ENCODE results near the gene HCRTR1.

Gene HCRTR1

DNA sequence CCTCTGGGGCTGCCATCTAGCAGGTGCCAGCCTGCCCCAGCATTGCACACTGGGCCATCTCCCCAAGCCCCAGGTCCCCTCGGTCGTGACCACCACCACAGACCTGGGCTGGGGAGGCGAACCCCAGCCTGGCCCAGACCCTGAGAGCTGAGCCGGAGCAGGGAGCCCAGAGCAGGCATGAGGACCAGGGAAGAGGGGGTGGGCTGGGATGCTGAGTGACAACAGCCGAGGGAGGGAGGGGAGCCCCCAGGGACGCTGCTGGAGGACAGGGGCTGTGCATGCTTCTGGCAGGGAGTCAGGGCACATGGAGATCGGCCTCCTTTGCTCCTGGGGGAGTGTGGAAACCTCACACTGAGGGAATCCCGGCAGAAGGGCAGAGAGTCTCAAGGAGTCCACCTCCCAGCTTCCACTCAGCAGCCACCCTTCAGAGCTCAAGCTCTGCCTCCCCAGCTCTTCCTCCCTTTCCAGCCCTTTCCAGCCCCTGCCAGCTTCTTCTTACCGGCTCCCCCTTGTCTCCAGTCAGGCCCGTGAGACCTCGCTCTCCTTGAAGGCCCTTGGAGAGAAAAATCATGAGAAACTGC, 50.9 kb downstream of the HCRTR1 start:
- Histone ChIP-seq H3K9ac (ENCODE audit: low read depth, low read length, poor library complexity) (no peak overlapping the region), H2BK5ac (ENCODE audit: low read length) (no peak overlapping the region), H3K4me1 (ENCODE audit: control insufficient read depth in 2 of 2, insufficient read depth in 1 of 2, low read depth in 1 of 2, low read length in 2 of 2) (peaks cover 0 to 3% of the 10 kb centered on the region in 2 donors), H2AFZ (ENCODE audit: low read length) (no peak overlapping the region), H3K4me3 (ENCODE audit: low read length in 2 of 2) (no peak overlapping the region), H2AK5ac (ENCODE audit: low read depth, low read length) (peak overlapping the region; percentile 34), H4K91ac (ENCODE audit: low read depth, low read length, poor library complexity) (no peak overlapping the region), H3K27ac (replicated peaks; ENCODE audit: low read length) (no peak overlapping the region), H3K18ac (ENCODE audit: low read length) (no peak overlapping the region), H3K14ac (ENCODE audit: low read length) (no peak overlapping the region), H4K8ac (ENCODE audit: low read depth, low read length) (no peak overlapping the region), H3K4ac (ENCODE audit: low read length) (no peak overlapping the region), H2BK120ac (ENCODE audit: low read depth, low read length) (no peak overlapping the region), H2BK15ac (ENCODE audit: low read length) (no peak overlapping the region), H3K23ac (ENCODE audit: low read depth, low read length, poor library complexity) (no peak overlapping the region), H3K36me3 (replicated peaks in 1 of 2; ENCODE audit: control insufficient read depth in 2 of 2, insufficient read depth in 2 of 2, low read length in 2 of 2) (no peaks in the 10 kb centered on the region), H3K79me1 (ENCODE audit: low read depth, low read length) (no peaks in the 10 kb centered on the region), H3K9me3 (replicated peaks in 1 of 2; ENCODE audit: control insufficient read depth in 2 of 2, insufficient read depth in 1 of 2, low read depth in 1 of 2, low read length in 2 of 2) (no peaks in the 10 kb centered on the region), H2BK12ac (ENCODE audit: low read length) (no peak overlapping the region), H3K4me2 (ENCODE audit: insufficient read depth, low read length, poor library complexity, severe bottlenecking) (no peak overlapping the region), H3K27me3 (ENCODE audit: control insufficient read depth in 3 of 3, insufficient read depth in 3 of 3, low read depth in 1 of 3, low read length in 3 of 3) (peaks cover 0 to 92% (median 0%) of the 10 kb centered on the region in 3 experiments)
- no CpG with 5 or more reads among the region's 11 CpGs for WGBS, 2 donors (ENCODE audit: extremely low coverage in 2 of 2, insufficient read length in 2 of 2, insufficient replicate concordance in 1 of 2)
- no peak for DNase-seq (ENCODE audit: low spot score)

DNA sequence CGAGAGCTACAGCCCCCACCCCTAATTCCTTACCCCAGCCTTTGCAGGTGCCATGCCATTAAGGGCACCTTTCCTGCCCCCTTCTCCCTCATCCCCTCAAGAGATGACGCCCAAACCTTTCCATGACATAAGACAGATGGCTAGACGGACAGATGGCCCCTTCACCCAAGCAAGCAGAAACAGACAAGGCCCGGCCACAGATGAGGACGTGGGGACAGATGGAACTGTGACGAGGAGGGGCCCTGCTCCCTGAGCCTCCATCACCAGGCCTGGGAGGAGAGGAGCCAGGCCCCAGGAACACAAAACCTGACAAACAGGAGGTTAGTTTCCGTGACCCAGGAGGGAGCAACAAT, 51.9 kb downstream of the HCRTR1 start:
- H2AFZ ChIP-seq (ENCODE audit: low read length), result no peak overlapping the region
- no peak overlapping the region for H2BK5ac ChIP-seq (ENCODE audit: low read length)
- WGBS, 2 donors (ENCODE audit: extremely low coverage in 2 of 2, insufficient read length in 2 of 2, insufficient replicate concordance in 1 of 2), result no CpG with 5 or more reads among the region's 7 CpGs
- peaks cover 0 to 99% (median 0%) of the 10 kb centered on the region in 3 experiments for H3K27me3 ChIP-seq (ENCODE audit: control insufficient read depth in 3 of 3, insufficient read depth in 3 of 3, low read depth in 1 of 3, low read length in 3 of 3)
- no peak overlapping the region for H2BK120ac ChIP-seq (ENCODE audit: low read depth, low read length)
- peaks cover 0 to 3% of the 10 kb centered on the region in 2 donors for H3K4me1 ChIP-seq (ENCODE audit: control insufficient read depth in 2 of 2, insufficient read depth in 1 of 2, low read depth in 1 of 2, low read length in 2 of 2)
- H3K14ac ChIP-seq (ENCODE audit: low read length), result no peak overlapping the region
- DNase-seq (ENCODE audit: low spot score), result no peak
- no peaks in the 10 kb centered on the region for H3K36me3 ChIP-seq (replicated peaks in 1 of 2; ENCODE audit: control insufficient read depth in 2 of 2, insufficient read depth in 2 of 2, low read length in 2 of 2)
- no peaks in the 10 kb centered on the region for H3K9me3 ChIP-seq (replicated peaks in 1 of 2; ENCODE audit: control insufficient read depth in 2 of 2, insufficient read depth in 1 of 2, low read depth in 1 of 2, low read length in 2 of 2)
- no peak overlapping the region for H2BK15ac ChIP-seq (ENCODE audit: low read length)
- no peak overlapping the region for H3K9ac ChIP-seq (ENCODE audit: low read depth, low read length, poor library complexity)
- H2BK12ac ChIP-seq (ENCODE audit: low read length), result peak overlapping the region; percentile 43
- H4K8ac ChIP-seq (ENCODE audit: low read depth, low read length), result no peak overlapping the region
- H3K23ac ChIP-seq (ENCODE audit: low read depth, low read length, poor library complexity), result no peak overlapping the region
- no peak overlapping the region for H2AK5ac ChIP-seq (ENCODE audit: low read depth, low read length)
- no peak overlapping the region for H4K91ac ChIP-seq (ENCODE audit: low read depth, low read length, poor library complexity)
- no peaks in the 10 kb centered on the region for H3K79me1 ChIP-seq (ENCODE audit: low read depth, low read length)
- no peak overlapping the region for H3K4me2 ChIP-seq (ENCODE audit: insufficient read depth, low read length, poor library complexity, severe bottlenecking)
- no peak overlapping the region for H3K4me3 ChIP-seq (ENCODE audit: low read length in 2 of 2)
- H3K18ac ChIP-seq (ENCODE audit: low read length), result no peak overlapping the region
- no peak overlapping the region for H3K27ac ChIP-seq (replicated peaks; ENCODE audit: low read length)
- H3K4ac ChIP-seq (ENCODE audit: low read length), result no peak overlapping the region

DNA sequence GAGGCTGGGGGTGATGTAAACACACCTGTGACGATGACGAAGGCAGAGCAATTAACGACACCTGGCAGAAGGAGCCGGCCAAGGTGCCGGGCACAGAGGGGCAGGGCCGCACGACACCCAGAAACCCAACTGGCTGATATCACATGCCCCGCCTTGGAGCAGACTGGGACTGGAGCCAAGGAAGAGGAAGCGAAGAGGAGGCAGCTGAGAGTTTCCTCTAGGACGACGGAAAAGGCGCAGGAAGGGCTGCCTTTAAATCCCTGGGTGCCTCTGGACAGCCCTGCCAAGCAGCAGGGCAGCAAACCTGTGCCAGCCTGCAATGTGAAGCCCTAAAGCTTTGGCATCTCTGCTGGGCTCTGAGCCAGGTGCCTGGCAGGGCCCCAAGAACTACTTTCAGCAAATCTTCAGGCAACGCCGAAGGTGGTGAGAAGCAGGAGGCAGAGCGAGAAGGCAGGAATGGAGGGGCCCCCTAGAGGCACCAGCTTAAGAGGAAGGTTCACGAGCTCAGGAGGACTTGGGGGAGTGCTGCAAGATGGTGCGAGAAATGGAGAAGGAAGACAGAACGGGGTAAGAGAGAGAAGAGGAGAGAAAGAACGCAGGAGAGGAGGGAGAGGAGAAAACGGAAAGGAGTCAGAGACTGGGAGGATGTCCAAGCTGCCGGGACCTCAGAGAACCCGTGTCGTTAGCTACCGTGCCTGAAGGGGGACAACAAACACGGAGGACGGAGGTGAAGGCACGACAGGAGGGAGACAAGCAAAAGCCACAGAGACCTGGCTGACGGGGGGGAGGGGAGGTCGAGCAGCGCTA, 52.5 kb downstream of the HCRTR1 start:
- Histone ChIP-seq H3K4me1 (ENCODE audit: control insufficient read depth in 2 of 2, insufficient read depth in 1 of 2, low read depth in 1 of 2, low read length in 2 of 2) (peaks cover 0 to 3% of the 10 kb centered on the region in 2 donors), H3K27me3 (ENCODE audit: control insufficient read depth in 3 of 3, insufficient read depth in 3 of 3, low read depth in 1 of 3, low read length in 3 of 3) (peaks cover 0 to 99% (median 0%) of the 10 kb centered on the region in 3 experiments), H3K23ac (ENCODE audit: low read depth, low read length, poor library complexity) (peak overlapping the region; percentile 11), H3K18ac (ENCODE audit: low read length) (peak overlapping the region; percentile 75), H3K9me3 (replicated peaks in 1 of 2; ENCODE audit: control insufficient read depth in 2 of 2, insufficient read depth in 1 of 2, low read depth in 1 of 2, low read length in 2 of 2) (no peaks in the 10 kb centered on the region), H3K4me3 (ENCODE audit: low read length in 2 of 2) (no peak overlapping the region), H2AFZ (ENCODE audit: low read length) (no peak overlapping the region), H3K4me2 (ENCODE audit: insufficient read depth, low read length, poor library complexity, severe bottlenecking) (no peak overlapping the region), H2BK120ac (ENCODE audit: low read depth, low read length) (no peak overlapping the region), H3K4ac (ENCODE audit: low read length) (no peak overlapping the region), H3K79me1 (ENCODE audit: low read depth, low read length) (no peaks in the 10 kb centered on the region), H2BK5ac (ENCODE audit: low read length) (no peak overlapping the region), H3K36me3 (replicated peaks in 1 of 2; ENCODE audit: control insufficient read depth in 2 of 2, insufficient read depth in 2 of 2, low read length in 2 of 2) (no peaks in the 10 kb centered on the region), H2BK15ac (ENCODE audit: low read length) (peak overlapping the region; percentile 10), H4K91ac (ENCODE audit: low read depth, low read length, poor library complexity) (peak overlapping the region; percentile 10), H4K8ac (ENCODE audit: low read depth, low read length) (no peak overlapping the region), H3K14ac (ENCODE audit: low read length) (no peak overlapping the region), H2AK5ac (ENCODE audit: low read depth, low read length) (no peak overlapping the region), H3K27ac (replicated peaks; ENCODE audit: low read length) (no peak overlapping the region), H2BK12ac (ENCODE audit: low read length) (no peak overlapping the region), H3K9ac (ENCODE audit: low read depth, low read length, poor library complexity) (no peak overlapping the region)
- DNase-seq (ENCODE audit: low spot score), result no peak
- no CpG with 5 or more reads among the region's 30 CpGs for WGBS, 2 donors (ENCODE audit: extremely low coverage in 2 of 2, insufficient read length in 2 of 2, insufficient replicate concordance in 1 of 2)

DNA sequence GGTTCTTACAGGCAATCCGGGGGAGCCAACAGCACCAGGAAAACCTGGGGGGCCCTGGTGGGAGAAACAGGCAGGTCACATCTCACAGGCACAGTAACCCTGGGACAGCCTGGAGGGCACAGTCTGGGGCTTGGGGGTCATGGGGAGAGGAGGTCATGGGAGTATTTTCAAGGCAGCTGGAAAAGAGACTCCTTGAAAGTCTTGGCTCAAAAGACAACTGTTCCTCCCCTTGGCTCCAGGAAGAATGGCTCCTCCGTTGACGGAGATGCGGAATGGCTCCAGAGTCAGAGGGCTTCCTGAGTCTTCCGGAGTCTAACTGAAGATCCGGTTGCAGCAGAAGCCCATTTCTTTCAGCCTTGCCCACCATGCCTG, 53.1 kb downstream of the HCRTR1 start:
- Histone ChIP-seq H2BK15ac (ENCODE audit: low read length) (peak overlapping the region; percentile 10), H3K4me1 (ENCODE audit: control insufficient read depth in 2 of 2, insufficient read depth in 1 of 2, low read depth in 1 of 2, low read length in 2 of 2) (peaks cover 0 to 5% of the 10 kb centered on the region in 2 donors), H3K4me3 (ENCODE audit: low read length in 2 of 2) (no peak overlapping the region), H3K27me3 (ENCODE audit: control insufficient read depth in 3 of 3, insufficient read depth in 3 of 3, low read depth in 1 of 3, low read length in 3 of 3) (peaks cover 0 to 99% (median 0%) of the 10 kb centered on the region in 3 experiments), H3K9me3 (replicated peaks in 1 of 2; ENCODE audit: control insufficient read depth in 2 of 2, insufficient read depth in 1 of 2, low read depth in 1 of 2, low read length in 2 of 2) (no peaks in the 10 kb centered on the region), H2AFZ (ENCODE audit: low read length) (no peak overlapping the region), H3K4me2 (ENCODE audit: insufficient read depth, low read length, poor library complexity, severe bottlenecking) (no peak overlapping the region), H3K23ac (ENCODE audit: low read depth, low read length, poor library complexity) (peak overlapping the region; percentile 11), H3K36me3 (replicated peaks in 1 of 2; ENCODE audit: control insufficient read depth in 2 of 2, insufficient read depth in 2 of 2, low read length in 2 of 2) (no peaks in the 10 kb centered on the region), H3K9ac (ENCODE audit: low read depth, low read length, poor library complexity) (no peak overlapping the region), H3K14ac (ENCODE audit: low read length) (no peak overlapping the region), H3K79me1 (ENCODE audit: low read depth, low read length) (no peaks in the 10 kb centered on the region), H3K4ac (ENCODE audit: low read length) (no peak overlapping the region), H3K18ac (ENCODE audit: low read length) (peak overlapping the region; percentile 75), H2BK120ac (ENCODE audit: low read depth, low read length) (no peak overlapping the region), H4K91ac (ENCODE audit: low read depth, low read length, poor library complexity) (peak overlapping the region; percentile 10), H2AK5ac (ENCODE audit: low read depth, low read length) (no peak overlapping the region), H3K27ac (replicated peaks; ENCODE audit: low read length) (no peak overlapping the region), H2BK12ac (ENCODE audit: low read length) (no peak overlapping the region), H2BK5ac (ENCODE audit: low read length) (no peak overlapping the region), H4K8ac (ENCODE audit: low read depth, low read length) (no peak overlapping the region)
- no peak for DNase-seq (ENCODE audit: low spot score)
- no CpG with 5 or more reads among the region's 6 CpGs for WGBS, 2 donors (ENCODE audit: extremely low coverage in 2 of 2, insufficient read length in 2 of 2, insufficient replicate concordance in 1 of 2)

Measured in neuronal stem cell (in vitro differentiated cells).